SKM-1 treated with dmso at 0.1 percent for 144 hours (cell line): ENCODE results near the gene ANKS6.

Source experiments
- DNase-seq: peaks from one replicate; lab custom pipeline; 2025; ENCODE audit not compliant: unreplicated experiment; lab: John Stamatoyannopoulos, UW

Gene ANKS6

DNA sequence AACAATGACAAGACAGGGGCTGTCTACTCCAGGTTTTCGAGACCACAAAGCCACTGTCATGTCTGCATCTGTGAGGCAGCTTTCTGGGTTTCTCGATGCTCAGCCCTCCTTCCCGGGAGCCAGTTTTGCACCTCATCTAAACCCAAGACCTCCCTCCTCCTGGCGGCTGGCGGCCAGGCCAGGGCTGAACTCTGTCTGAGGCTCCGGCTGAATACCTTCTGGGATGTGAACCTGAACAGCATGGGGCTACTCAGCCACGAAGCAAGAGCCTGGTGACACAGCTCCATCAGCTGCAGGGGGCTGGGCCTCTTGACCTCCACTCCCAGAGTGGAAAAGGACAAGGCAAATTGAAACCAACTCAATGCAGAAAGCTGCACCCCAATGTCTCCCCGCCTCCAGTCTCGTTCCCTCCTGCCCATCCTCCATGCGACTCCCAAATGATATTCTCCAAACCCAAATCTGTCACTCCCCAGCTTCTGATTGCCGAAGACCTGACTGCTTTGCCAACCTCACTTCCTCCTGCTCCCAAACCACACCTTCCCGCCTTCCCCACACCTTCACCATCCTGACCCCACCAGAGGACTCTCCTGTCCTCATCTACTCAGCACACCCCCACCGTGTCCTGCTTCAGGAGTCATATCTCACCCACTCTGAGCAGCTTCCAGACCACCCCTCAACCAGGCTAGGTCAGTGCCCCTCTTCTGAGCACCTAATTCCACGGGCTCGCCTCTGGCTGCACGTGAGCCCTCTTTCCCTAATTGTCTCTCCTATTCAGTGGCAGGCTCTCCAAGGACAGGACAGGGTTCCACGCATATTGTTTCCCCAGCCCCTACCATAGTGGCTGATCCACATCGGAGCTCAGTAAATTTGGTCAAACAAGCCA is 4.5 kb downstream of the ANKS6 start:
- DNase-seq: no peak

DNA sequence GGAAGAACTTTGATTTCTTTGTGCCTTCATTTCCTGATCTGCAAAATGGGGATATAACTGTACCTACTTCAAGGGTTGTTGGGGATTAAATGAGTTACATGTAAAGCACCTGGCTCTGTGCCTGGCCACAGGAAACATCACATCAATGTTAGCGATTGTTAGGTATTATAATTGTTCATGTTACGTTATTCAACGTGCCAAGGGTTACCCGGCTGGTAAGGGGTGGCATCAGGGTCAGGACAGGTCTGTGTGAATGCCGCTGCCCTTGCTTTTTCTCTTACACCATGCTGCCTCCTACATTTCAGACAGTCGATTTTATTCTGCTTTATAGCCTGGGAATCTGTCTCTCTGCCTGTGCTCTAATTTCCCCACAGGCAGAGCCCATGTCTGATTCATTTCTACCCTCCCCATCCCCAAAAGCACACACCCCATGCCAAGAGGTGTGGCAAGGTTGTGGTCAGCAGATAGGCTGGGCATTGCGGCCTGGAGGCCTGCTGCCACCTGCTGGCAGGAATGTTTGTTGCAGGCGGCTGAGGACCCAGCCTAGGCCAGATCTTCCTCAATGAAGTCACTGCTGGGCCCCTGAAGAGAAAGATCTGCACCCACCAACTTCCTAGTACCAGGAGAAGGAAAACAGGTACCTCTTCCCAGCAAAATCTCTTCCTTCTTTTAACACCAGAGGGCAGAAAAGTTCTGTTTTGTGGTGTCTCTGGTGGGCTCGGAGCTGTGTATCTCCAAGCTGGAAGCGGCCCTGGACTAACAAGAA is 5.3 kb downstream of the ANKS6 start:
- DNase-seq: peak; percentile 44

DNA sequence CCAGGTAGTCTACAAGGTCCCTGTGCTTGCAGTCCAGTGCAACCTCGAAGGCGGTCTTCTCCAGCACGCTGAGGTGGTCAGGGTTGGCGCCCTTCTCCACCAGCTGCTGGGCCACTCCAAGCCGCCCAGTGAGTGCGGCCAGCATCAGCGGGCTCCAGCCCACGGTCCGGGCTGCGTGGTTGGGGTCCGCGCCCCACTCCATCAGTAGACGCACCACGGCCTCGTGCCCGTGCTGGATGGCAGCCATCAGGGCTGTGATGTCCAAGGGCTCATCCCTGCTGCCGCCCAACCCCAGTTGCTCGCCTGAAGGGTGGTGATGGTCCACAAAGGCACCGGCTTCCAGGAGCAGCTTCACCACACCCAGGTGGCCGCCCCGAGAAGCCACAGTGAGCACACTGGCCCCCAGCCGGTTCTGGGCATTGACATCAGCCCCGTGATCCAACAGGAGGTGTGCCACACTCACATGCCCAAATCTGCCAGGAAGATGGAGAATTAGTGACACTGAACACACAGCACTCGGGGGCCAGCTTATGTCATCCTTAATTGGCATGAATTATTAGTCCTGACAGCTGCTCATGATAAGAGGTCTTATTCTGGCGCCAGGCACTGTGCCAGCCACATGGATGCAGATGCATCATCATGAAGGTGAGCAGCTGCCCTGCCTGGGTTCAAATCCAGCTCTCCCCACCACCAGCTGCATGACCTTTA is 6.1 kb downstream of the ANKS6 start:
- no peak for DNase-seq

DNA sequence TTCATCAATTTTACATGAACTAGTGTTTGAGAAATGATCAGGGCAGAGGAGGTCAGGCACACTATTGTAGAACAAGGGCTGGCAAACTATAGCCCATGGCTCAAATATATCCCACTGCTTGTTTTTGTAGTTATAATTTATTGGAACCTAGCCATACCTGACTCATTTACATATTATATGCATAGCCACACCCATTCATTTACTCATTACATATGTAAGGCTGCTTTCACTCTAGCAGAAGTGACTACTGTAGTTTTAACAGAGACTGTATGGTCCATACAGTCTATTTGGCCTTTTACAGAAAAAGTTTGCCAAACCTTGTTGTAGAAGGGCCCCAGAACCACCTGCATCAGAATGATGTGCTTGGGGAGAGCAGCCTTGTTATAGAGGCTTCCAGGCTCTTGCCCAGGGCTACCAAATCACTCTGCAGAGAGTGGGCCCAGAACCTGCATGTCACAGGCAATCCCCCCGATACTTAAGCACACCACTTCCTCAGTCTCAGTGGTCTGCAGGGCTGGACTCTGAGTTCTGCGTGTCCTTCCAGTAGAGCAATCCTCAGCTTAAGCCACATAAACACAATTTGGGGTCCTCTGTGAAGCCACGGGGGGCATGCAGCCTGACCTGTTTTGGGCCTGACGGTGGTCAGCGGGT is 6.7 kb downstream of the ANKS6 start:
- DNase-seq: no peak

DNA sequence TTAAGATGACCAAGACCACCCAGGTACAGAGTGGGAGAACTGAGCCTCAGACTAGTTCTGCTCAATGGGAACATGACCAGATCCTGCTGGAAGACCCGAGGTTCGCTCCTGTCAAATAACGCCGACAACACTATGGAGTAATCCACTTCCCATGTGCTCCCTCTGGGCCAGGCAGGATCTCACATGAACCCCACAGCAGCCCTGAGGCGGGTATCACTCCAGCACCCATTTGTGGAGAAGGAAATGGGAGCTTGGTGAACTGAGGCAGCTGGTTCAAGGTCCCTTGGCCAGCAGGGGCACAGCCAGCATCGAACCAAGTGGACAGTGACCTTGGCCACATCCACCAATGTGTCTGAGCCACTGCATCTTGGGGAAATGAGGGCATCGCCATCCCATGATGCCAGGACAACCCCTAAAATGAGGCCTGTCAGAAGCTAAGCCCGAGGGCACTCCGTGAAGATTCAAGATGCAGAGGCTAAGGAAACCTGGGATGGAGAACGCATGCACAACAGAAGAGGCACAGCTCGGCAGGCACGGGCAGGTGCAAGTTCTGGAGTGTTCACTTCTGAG is 8.5 kb downstream of the ANKS6 start:
- DNase-seq: no peak

DNA sequence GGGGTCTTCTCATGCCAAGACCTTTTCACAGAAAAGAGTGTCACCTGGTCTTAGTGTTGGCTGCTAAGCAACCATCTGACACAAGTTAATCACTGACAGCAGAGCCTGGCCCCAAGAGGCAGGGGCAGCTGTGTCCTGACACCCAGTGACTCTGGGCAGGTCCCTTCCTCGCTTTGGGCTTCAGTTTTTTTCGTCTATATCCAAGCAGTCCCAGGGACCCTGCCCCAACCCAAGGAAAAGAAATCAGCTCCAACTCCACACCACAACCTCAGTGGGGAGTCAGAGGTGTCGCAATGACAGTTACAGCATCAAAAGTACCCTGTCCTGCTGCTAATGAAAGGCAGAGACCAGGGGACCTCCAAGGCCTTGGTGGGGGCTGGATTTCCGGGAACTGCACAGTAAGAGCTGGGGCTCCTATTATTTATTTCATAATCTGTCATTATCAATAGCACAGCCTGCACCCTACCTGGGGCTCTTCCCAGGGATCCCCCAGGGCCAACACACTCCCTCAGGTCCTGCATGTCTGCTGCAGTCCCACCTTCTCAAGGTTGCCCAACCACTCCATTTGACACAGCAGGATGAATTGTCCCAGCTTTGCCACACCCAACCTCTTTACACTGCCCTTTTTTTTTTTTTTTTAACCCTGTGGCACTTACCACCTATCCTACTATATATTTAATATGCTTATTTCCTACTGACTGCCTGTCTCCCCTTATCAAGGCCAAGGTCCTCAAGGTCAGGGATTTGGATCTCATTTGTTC is 9.4 kb downstream of the ANKS6 start:
- no peak for DNase-seq

DNA sequence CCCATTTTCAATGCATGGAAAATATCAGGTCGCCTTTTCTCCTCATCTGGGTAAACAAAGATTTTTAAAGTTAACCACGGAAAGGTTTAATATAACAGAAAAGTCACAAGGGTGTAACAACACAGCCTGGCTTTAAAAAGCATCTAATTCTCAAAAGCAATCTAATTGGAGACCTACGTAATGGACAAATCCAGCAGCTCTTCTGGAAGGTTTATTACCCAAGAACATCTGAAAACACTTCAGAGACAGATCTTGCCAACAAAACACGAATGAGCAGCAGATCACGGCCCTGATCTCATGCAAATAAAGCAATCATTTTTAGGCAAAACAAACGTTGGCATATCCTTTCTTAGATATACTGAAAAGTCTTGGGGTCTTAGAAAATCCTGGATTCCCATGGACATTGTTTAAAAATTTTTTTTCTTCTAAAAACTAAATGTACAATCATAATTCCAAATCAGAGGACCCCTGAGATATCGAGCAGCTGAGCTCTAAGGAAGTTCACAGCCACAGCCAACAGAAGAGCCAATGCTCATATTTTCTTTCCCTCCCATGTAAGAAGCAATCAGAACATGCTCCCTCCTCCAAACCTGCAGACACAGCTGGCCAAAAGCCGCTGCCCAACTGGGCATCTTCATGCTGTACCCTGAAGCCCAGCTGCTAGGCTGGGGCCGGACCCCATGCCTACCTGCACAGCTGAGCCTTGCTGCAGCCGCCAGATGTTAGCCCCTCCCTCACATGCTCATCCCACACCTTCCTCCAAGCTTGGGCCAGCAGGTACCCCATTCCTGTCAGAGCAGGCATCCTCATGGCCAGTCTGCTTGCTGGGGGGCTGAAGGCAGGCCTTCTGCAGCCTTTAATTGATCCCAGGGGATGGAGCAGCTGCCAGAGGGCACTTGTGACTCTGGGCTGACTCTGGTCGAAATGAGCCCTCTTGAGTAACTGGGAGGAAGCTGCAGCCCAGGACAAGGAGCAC is 11.2 kb downstream of the ANKS6 start:
- no peak for DNase-seq

DNA sequence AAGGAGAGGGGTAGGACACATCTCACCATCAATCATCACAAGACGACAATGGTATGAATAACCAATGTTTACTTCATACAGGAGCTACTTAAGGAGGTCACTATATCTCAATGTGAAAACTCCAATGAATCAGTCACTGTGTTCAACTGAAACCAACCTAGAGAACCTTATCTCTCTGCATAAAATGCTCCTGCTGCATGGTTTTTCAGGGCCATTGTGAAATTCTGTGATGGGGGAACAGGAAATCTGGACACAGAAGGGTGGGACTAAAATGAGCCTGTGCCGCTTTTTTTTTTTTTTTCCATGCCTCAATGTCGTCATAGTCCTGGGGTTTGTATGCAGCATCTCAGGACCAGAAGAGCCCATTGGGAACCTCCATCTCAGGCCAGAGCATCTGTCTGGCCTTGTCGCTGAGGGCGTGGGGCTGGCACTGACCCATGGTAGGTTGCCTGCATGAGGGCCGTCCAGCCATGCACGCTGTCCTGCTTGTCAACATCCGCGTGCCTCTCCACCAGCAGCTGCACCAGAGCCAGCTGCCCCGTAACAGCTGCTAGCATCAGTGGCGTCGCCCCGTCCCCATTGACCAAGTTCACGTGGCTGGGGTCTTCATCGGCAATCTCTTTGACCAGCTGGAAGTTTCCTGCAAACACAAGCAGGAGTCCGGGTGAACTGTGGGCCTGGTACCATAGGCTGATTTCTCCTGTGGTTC is 12.7 kb downstream of the ANKS6 start:
- no peak for DNase-seq

DNA sequence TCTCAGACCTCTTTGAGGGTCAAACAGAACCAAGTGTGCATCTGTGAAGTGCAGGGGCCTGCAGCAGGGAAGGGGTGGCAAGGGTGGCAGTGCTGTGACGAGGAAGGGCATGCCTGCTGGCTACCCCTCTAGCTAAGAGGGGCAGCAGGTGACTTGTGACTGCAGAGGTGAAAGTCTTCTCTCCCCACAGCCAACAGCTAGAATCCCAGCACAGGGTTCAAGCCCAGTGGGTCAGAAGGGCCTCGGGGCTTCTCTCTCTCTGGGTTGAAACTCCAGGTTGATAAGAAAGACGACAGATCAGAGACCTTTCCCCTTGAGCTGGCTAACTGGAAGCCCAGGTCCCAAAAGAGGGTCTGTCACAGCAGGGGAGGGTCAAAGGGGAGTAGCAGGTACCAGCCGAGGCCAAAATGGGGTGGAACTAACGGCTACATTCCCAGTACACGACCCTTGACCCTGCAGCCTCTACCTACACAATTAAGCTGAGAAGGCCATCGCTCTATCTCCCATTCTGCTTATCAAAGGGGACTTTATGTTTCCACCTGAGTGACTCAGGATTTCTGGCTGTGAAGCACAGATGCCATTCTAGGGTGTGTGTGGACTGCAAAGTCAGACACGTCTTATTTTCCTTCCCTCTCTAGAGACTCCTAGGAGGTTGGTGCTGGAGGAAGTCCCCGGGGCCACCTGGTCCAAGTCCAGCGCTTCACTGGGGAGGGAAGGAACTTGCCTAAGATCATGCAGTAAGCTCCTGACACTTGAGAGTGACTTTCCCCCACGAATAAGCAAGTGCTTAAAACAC is 14.6 kb downstream of the ANKS6 start:
- no peak for DNase-seq

DNA sequence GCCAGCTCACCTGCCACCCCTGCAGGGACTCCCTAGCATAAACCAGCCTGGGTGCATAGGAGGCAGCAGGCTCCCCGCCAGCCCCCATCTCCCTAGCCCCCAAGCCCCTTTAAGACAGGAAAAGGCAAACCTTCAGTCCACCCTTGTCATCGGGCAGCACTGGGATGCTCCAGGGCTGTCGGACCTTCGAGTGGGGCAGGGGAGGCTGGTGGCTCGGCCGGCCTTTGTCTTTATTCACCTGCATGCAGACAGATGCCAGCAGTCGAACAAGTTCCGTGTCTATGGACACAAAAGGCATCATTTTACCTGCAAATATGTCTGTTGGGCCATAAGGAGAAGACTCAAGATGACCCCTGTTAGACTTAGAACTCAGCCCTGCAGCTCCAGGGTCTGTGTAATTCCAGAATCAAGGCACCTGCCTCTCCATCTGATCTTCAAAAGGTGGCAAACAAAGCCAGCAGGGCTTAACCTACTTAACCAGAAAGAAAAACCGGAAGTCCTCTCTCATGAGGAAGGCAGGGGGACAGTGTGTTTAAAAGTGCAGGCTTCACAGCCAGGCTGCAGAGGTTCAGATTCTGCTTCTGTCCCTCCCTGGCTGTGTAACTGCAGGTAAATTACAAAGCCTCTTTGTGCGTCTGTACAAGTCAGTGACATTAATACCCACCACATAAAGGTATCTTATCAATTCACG is 16.2 kb downstream of the ANKS6 start:
- DNase-seq: no peak

DNA sequence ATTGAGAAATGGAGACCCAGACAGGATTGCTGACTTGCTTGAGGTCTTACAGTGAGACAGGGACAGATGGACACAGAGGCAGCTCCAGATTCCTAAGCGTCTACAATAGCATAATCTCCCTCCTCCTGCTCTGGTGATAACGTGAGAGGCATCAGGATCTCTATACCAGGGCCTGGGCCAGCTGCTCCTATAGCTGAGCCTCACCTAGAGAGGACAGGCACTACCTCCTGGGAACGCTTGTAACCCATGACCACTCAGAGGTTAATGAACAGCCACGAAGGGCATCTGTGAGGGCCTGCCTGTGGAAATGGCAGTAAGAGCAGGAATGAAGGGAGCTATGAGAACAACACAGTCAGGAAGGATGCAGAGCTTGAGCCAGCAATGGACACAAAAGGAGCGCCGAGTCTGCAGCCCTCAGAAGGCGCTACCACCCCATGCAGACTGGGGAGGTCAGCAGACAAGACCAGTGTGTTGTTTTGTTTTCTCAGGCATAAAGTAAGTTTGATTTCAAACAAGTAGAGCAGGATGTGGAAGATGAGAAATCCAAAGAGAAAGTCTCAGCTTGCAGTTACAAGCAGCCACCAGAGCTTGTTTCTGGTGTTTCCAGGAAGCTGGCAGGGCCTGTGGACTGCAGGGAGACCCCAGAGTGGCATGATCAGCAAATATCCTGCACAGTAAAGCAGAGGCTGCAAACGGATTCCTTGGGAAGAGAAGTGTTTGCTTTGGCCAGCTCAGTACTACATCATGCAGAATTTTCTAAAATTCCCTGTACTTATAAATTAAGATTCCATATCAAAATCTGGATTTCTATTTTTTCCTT is 17.4 kb downstream of the ANKS6 start:
- DNase-seq: no peak

DNA sequence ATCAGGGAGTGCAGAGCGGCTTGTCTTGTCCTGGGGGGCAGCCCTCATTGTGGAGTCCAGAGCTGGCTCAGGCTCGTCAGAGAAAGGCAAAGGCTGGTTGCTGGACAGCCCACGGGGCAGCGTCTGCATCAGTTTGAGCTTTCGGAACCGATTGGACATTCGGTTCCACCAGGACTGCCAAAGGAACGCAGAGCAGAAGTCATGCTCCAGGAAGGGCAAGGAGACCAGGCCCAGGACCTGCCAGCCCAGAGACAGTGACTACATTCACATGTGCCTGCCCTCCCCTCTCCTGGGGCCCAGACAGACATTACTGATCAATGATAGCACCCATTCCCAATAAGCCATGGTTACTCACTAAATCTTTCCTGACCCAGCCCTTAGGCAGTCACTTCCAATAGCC is 18.1 kb downstream of the ANKS6 start:
- no peak for DNase-seq

DNA sequence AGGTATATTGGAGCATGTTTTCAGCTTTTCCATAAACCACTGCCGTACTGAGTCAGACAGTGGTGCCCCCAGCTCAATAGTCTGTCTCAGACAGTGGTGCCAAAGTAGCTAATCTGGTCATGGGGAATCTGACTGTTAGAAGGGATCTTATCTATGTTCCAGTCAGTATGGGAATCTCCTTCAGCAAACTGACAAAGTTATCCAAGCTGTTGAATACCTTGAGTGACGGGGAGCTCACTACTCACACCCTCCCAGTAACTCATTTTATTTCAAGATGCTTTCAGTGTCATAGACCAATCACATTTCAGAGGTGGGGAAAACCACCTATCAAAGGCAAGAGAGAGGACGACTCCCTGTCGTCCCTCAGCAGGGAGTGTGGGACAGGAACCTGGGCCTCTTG is 18.7 kb downstream of the ANKS6 start:
- no peak for DNase-seq

DNA sequence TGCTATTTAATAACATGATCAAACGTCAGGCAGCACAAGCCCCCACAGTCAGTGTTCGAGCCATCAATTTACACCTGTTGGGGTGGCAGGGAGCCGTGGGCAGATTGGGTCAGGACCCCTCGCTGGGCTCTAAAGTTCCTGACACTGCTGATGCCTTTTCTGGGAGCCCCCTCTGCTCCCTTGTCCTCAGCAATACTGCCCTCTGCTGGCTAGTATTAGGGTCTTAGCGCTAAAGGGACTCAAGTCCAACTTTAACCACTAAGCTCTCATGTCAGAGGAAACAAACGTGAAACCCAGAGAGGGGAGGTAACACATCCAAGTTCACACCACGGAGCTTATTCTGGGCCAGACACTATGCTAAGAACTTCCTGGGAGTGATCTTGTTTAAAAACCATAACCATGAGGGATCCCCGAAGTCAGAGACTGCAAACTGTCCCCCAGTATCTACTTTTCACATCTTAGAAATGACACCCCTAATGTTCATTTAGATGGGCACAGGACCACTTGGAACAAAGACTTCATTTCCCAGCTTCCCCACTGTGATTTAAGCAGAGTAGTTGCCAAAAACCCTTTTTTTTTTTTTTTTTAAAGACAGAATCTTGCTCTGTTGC is 20.4 kb downstream of the ANKS6 start:
- DNase-seq: no peak

DNA sequence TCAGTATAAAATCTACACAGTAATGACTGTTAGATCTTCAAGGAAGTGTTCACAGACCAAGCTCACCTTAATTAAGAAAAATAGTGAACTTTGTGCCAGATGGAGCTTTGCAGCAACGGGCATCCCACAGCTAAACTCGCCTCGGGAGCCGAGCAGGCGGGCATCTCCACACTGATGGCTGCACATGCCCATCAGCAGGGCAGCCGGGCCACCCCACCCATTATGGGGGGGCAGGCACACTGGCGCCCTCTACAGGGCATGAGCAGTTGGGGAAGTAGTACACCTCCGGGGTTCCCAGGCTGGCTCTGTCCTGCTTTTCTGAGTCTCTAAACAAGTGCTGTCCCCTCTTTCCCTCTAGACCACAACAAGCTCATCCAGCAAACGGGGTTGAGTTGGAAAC is 21.6 kb downstream of the ANKS6 start:
- no peak for DNase-seq

DNA sequence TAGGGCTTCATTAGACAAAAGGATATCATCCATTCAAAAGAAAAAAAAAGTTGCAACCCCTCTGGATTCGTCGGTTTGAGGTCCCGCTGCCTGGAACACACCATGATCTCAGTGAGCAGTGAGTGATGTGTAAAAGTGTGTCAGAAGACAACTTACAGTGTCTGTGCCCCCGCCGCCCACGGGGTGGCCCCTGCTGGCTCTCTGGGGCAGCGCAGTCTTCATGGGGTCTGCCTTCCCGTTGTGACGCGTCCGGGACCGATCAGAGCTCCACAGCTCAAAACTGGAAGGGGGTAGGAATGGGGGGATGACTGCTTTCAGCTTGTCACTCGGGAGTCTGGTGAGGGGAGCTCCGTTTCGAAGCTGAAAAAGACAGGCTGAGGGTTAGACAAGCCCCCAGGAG is 22.6 kb downstream of the ANKS6 start:
- DNase-seq: no peak
